SK-N-SH (cell line): ENCODE results near the gene CLRN2. TPM values are rescaled to one million over a fixed set of nuclear protein-coding genes. Genes with fewer than 3 reads are reported as not detected.

Experiments
- CTCF ChIA-PET: fragments of 300-600, 350-600 bp; formaldehyde crosslinking; extraction: SDS; loops from one replicate; lab custom pipeline; 2021; lab: Yijun Ruan, JAX
- POLR2A ChIA-PET: fragments of 350-600 bp; sonication (Branson Sonifier 250); formaldehyde crosslinking; extraction: SDS; loops from one replicate; lab custom pipeline; 2020; ENCODE audit warnings: antibody characterized with exemption, inconsistent platforms; lab: Yijun Ruan, JAX
- DNase-seq: peaks from one replicate; pipeline ENCODE4 v3.0.0; 2012
- H2AFZ ChIP-seq: fragments of 200-600 bp; sonication (generic); 2 replicates; pipeline ENCODE4 v1.8.1; 2016; ENCODE audit warnings: antibody characterized with exemption, mild to moderate bottlenecking, low read depth
- H3F3A ChIP-seq: fragments of 200-600 bp; sonication (generic); replicated peaks from 2 replicates; pipeline ENCODE3; 2016; ENCODE audit warnings: antibody characterized with exemption, mild to moderate bottlenecking; ENCODE audit not compliant: insufficient read depth
- H3K27ac ChIP-seq, 2 experiments: fragments of 200-500 bp in 1 of 2; fragments of 200-600 bp in 1 of 2; sonication (Bioruptor generic) in 1 of 2; sonication (generic), shearing (Covaris generic) in 1 of 2; 2 replicates each; pipeline versions ENCODE4 v1.5.1 to v1.6.1; 2014 to 2016; ENCODE audit warnings: low read depth in 2 of 2, inconsistent platforms in 1 of 2, low read length in 1 of 2, mild to moderate bottlenecking in 1 of 2, mixed read lengths in 1 of 2
- H3K27me3 ChIP-seq: fragments of 200-600 bp; sonication (generic), shearing (Covaris generic); 2 replicates; pipeline ENCODE4 v1.6.1; 2016; ENCODE audit warnings: mixed run types; ENCODE audit not compliant: insufficient read depth
- H3K36me3 ChIP-seq, 2 experiments: fragments of 200-500 bp in 1 of 2; fragments of 200-600 bp in 1 of 2; sonication (Bioruptor generic) in 1 of 2; sonication (generic) in 1 of 2; replicated peaks in 1 of 2; 2 replicates each; pipeline versions ENCODE3 to v1.5.1; 2014 to 2016; ENCODE audit warnings: low read length in 1 of 2, mild to moderate bottlenecking in 1 of 2; ENCODE audit not compliant: insufficient read depth in 2 of 2, control insufficient read depth in 1 of 2
- H3K4me1 ChIP-seq, 2 experiments: fragments of 200-500 bp in 1 of 2; fragments of 200-600 bp in 1 of 2; sonication (Bioruptor generic) in 1 of 2; sonication (generic), shearing (Covaris generic) in 1 of 2; 2 replicates each; pipeline versions ENCODE4 v1.5.1 to v1.6.1; 2014 to 2016; ENCODE audit warnings: low read depth in 1 of 2, low read length in 1 of 2, mixed run types in 1 of 2; ENCODE audit not compliant: insufficient read depth in 2 of 2, control insufficient read depth in 1 of 2
- H3K4me2 ChIP-seq: fragments of 200-600 bp; sonication (generic), shearing (Covaris generic); 2 replicates; pipeline ENCODE4 v1.6.1; 2017; ENCODE audit warnings: mixed run types
- H3K4me3 ChIP-seq, 2 experiments: fragments of 200-500 bp in 1 of 2; fragments of 200-600 bp in 1 of 2; sonication (Bioruptor generic) in 1 of 2; sonication (generic), shearing (Covaris generic) in 1 of 2; 2 replicates each; pipeline versions ENCODE4 v1.5.1 to v1.8.1; 2014 to 2016; ENCODE audit warnings: low read depth in 2 of 2, inconsistent platforms in 1 of 2, low read length in 1 of 2, mild to moderate bottlenecking in 1 of 2, mixed read lengths in 1 of 2, moderate library complexity in 1 of 2
- H3K79me2 ChIP-seq: fragments of 200-600 bp; sonication (generic); 2 replicates; pipeline ENCODE4 v1.8.1; 2017; ENCODE audit warnings: mild to moderate bottlenecking; ENCODE audit not compliant: insufficient read depth
- H3K9ac ChIP-seq: fragments of 200-600 bp; sonication (generic); 2 replicates; pipeline ENCODE4 v1.6.1; 2017; ENCODE audit warnings: mixed run types
- H3K9me2 ChIP-seq: fragments of 200-600 bp; sonication (generic); 2 replicates; pipeline ENCODE4 v1.6.1; 2017; ENCODE audit warnings: mixed run types
- H3K9me3 ChIP-seq: fragments of 200-600 bp; sonication (generic); 2 replicates; pipeline ENCODE4 v1.6.1; 2017; ENCODE audit warnings: mixed run types, mild to moderate bottlenecking, moderate library complexity
- H4K20me1 ChIP-seq: fragments of 200-600 bp; sonication (generic); 2 replicates; pipeline ENCODE4 v1.6.1; 2017; ENCODE audit warnings: mild to moderate bottlenecking, mixed run types; ENCODE audit not compliant: insufficient read depth
- CHD2 ChIP-seq: fragments of 150-350 bp; IDR thresholded peaks from 2 replicates; pipeline ENCODE4 v1.6.1; 2018; ENCODE audit warnings: low read length; ENCODE audit not compliant: partially characterized antibody
- ELF1 ChIP-seq: IDR thresholded peaks from 2 replicates; pipeline ENCODE4 v1.4.0; 2012
- EP300 ChIP-seq, 2 experiments: IDR thresholded peaks; 2 replicates each; pipeline versions ENCODE4 v1.4.0 to v1.6.1; 2012; ENCODE audit warnings: borderline replicate concordance in 1 of 2, low read depth in 1 of 2, low read length in 1 of 2
- EZH2phosphoT487 ChIP-seq: fragments of 200-600 bp; sonication (generic); IDR thresholded peaks from 2 replicates; pipeline ENCODE4 v1.6.1; 2017; ENCODE audit warnings: low read depth, mixed run types, mild to moderate bottlenecking, antibody characterized with exemption, moderate library complexity, borderline replicate concordance
- FOXJ3 ChIP-seq: sonication (generic); formaldehyde crosslinking; IDR thresholded peaks from 2 replicates; pipeline ENCODE4 v1.5.1; 2020; ENCODE audit warnings: mild to moderate bottlenecking, missing genetic modification reagents
- FOXM1 ChIP-seq: IDR thresholded peaks from 2 replicates; pipeline ENCODE4 v1.4.0; 2012; ENCODE audit warnings: low read depth, mild to moderate bottlenecking
- GABPA ChIP-seq: IDR thresholded peaks from 2 replicates; pipeline ENCODE4 v1.4.0; 2012; ENCODE audit warnings: low read depth, mild to moderate bottlenecking
- GATA2 ChIP-seq: sonication (generic); formaldehyde crosslinking; IDR thresholded peaks from 2 replicates; pipeline ENCODE4 v1.5.0; 2020; ENCODE audit warnings: mild to moderate bottlenecking, missing genetic modification reagents
- JUND ChIP-seq: IDR thresholded peaks from 2 replicates; pipeline ENCODE4 v1.4.0; 2012
- MEF2A ChIP-seq: IDR thresholded peaks from 2 replicates; pipeline ENCODE4 v1.4.0; 2012; ENCODE audit warnings: low read depth, borderline replicate concordance
- MXI1 ChIP-seq: IDR thresholded peaks from 2 replicates; pipeline ENCODE4 v1.6.1; 2012; ENCODE audit warnings: mild to moderate bottlenecking, low read depth, low read length, improper control_type of control experiment
- NFIC ChIP-seq: IDR thresholded peaks from 2 replicates; pipeline ENCODE4 v1.4.0; 2012; ENCODE audit warnings: borderline replicate concordance
- NRF1 ChIP-seq: IDR thresholded peaks from 2 replicates; pipeline ENCODE4 v1.6.1; 2012; ENCODE audit warnings: low read depth, mild to moderate bottlenecking, low read length
- RAD21 ChIP-seq: IDR thresholded peaks from 2 replicates; pipeline ENCODE4 v1.6.1; 2012; ENCODE audit warnings: mild to moderate bottlenecking, low read length
- RCOR1 ChIP-seq: fragments of 150-350 bp; IDR thresholded peaks from 2 replicates; pipeline ENCODE4 v1.6.1; 2017; ENCODE audit warnings: antibody characterized with exemption, low read length
- RXRA ChIP-seq: IDR thresholded peaks from 2 replicates; pipeline ENCODE4 v1.4.0; 2012; ENCODE audit warnings: low read depth, mild to moderate bottlenecking, borderline replicate concordance
- SIN3A ChIP-seq: IDR thresholded peaks from 2 replicates; pipeline ENCODE4 v1.6.1; 2012; ENCODE audit warnings: low read depth, mild to moderate bottlenecking, low read length, moderate library complexity, borderline replicate concordance
- SMC3 ChIP-seq: IDR thresholded peaks from 2 replicates; pipeline ENCODE4 v1.6.1; 2012; ENCODE audit warnings: low read depth, low read length, improper control_type of control experiment
- TAF1 ChIP-seq: IDR thresholded peaks from 2 replicates; pipeline ENCODE4 v1.6.1; 2012; ENCODE audit warnings: low read depth, mild to moderate bottlenecking, low read length, moderate library complexity, borderline replicate concordance
- TCF12 ChIP-seq: IDR thresholded peaks from 2 replicates; pipeline ENCODE4 v1.4.0; 2012
- TEAD4 ChIP-seq: IDR thresholded peaks from 2 replicates; pipeline ENCODE4 v1.4.0; 2012; ENCODE audit warnings: mild to moderate bottlenecking, borderline replicate concordance; ENCODE audit not compliant: insufficient read depth
- YY1 ChIP-seq: IDR thresholded peaks from 2 replicates; pipeline ENCODE4 v1.4.0; 2012; ENCODE audit warnings: low read depth, mild to moderate bottlenecking
- WGBS: methylation state at CpG from one replicate; pipeline ENCODE4 v1.1.6; 2017; ENCODE audit warnings: low lambda C conversion rate; 5-methylcytosine and 5-hydroxymethylcytosine counted together
- polyA plus RNA-seq, 3 experiments: library from polyadenylated mRNA; depleted of rRNA; stranded (reverse); fragments of >200 nt; gene quantifications; 2 replicates each; pipeline ENCODE4 v1.2.3, GENCODE V29; 2012
- TF ChIP-seq, protein P1 (sequence below): IDR thresholded peaks from 2 replicates; pipeline ENCODE4 v1.4.0; 2012; ENCODE audit warnings: low read depth, borderline replicate concordance
- TF ChIP-seq, protein P2 (sequence below): fragments of 150-350 bp; IDR thresholded peaks from 2 replicates; pipeline ENCODE4 v1.6.1; 2017; ENCODE audit warnings: antibody characterized with exemption, low read length, low read depth, borderline replicate concordance
- TF ChIP-seq, protein P3 (sequence below): IDR thresholded peaks from 2 replicates; pipeline ENCODE4; 2012
- TF ChIP-seq, protein P4 (sequence below): IDR thresholded peaks from 2 replicates; pipeline ENCODE4 v1.6.1; 2012; ENCODE audit warnings: mild to moderate bottlenecking, low read depth, low read length, moderate library complexity

The CLRN2 gene
- polyA plus RNA-seq, 1 of the 3 experiments (the other 2 are of a cell fraction), result not detected

DNA sequence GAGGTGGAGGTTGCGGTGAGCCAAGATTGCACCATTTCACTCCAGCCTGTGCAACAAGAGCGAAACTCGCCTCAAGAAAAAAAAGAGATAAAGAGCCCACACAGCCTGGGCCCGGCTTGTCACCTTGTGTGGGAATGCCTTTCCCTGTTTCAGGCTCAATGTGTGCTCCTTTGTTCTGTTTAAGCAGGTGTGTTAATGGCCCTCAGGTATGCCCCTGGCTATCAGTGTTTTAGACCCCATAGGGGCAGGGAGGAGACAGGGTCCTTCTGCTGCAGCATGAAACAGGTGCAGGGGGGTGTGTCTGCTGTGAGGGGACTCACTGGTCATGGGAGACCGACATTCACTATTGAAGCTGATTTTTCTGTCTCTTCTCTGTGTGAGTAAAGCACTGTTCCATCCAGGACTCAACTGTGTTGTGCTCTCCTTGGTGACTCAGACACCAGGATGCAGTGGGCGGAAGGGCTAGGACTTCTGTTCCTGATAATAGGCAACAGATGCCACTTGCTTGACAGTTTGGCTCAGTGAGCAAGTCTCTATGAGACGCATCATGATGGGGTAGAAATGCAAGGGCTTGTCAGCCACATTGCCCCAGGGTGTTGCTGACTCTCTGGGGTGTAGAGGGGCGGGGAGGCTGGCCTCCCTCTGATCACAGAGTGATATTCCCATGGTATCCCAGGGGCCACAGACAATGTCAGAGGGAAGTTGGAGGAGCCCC is 46.4 kb downstream of the CLRN2 start:
- peak overlapping the region in 1 of 2 experiments; percentile 64; a peak in 2 of 4 replicates for H3K27ac ChIP-seq
- H3K9ac ChIP-seq, result no peak overlapping the region
- ChIA-PET CTCF (no interaction called here), POLR2A (interaction anchor here (1.4 kb wide), 1 partner anchor 15 kb away, joined by 4 read pairs; the partner anchor contains the start of gene LAP3)
- no peak overlapping the region for H2AFZ ChIP-seq
- no peak overlapping the region for H3K4me3 ChIP-seq
- peak overlapping the region; percentile 44; the same call in 1 of the 2 replicates for H3K4me2 ChIP-seq
- 60% methylated on average over 7 of the region's 8 CpGs for WGBS
- H3K79me2 ChIP-seq, result no peaks in the 10 kb centered on the region
- H4K20me1 ChIP-seq, result no peaks in the 10 kb centered on the region
- H3F3A ChIP-seq, result no peaks in the 10 kb centered on the region
- H3K36me3 ChIP-seq, result no peaks in the 10 kb centered on the region
- H3K4me1 ChIP-seq, result peaks cover 0 to 17% of the 10 kb centered on the region in 2 experiments; a peak in 1 of 4 replicates
- H3K27me3 ChIP-seq, result no peaks in the 10 kb centered on the region; the same call in 1 of the 2 replicates
- H3K9me2 ChIP-seq, result no peaks in the 10 kb centered on the region
- peak; percentile 63 for DNase-seq
- H3K9me3 ChIP-seq, result no peaks in the 10 kb centered on the region
- TF ChIP-seq CHD2 (peak; percentile 68), TAF1 (no peak), YY1 (no peak), RAD21 (no peak; the same call in 1 of the 2 replicates), TCF12 (peak; percentile 82), MEF2A (no peak), RXRA (no peak), MXI1 (peak; percentile 65; the same call in 1 of the 2 replicates), SIN3A (no peak), FOXM1 (no peak), EZH2phosphoT487 (no peak), EP300 (IDR thresholded peaks at IDR 0.05; ENCODE audit: borderline replicate concordance in 1 of 2, low read depth in 1 of 2, low read length in 1 of 2) (peak in 1 of 2 experiments; percentile 60; a peak in 1 of 4 replicates), GABPA (no peak), TEAD4 (no peak), FOXJ3 (CRISPR knock-in tag) (peak; percentile 33; the same call in 1 of the 2 replicates), SMC3 (no peak), NRF1 (no peak), GATA2 (CRISPR knock-in tag) (no peak), RCOR1 (peak; percentile 48; the same call in 1 of the 2 replicates), NFIC (no peak), ELF1 (no peak), JUND (no peak)
- TF ChIP-seq, protein P1, sequence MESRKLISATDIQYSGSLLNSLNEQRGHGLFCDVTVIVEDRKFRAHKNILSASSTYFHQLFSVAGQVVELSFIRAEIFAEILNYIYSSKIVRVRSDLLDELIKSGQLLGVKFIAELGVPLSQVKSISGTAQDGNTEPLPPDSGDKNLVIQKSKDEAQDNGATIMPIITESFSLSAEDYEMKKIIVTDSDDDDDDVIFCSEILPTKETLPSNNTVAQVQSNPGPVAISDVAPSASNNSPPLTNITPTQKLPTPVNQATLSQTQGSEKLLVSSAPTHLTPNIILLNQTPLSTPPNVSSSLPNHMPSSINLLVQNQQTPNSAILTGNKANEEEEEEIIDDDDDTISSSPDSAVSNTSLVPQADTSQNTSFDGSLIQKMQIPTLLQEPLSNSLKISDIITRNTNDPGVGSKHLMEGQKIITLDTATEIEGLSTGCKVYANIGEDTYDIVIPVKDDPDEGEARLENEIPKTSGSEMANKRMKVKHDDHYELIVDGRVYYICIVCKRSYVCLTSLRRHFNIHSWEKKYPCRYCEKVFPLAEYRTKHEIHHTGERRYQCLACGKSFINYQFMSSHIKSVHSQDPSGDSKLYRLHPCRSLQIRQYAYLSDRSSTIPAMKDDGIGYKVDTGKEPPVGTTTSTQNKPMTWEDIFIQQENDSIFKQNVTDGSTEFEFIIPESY, result no peak
- TF ChIP-seq, protein P2, sequence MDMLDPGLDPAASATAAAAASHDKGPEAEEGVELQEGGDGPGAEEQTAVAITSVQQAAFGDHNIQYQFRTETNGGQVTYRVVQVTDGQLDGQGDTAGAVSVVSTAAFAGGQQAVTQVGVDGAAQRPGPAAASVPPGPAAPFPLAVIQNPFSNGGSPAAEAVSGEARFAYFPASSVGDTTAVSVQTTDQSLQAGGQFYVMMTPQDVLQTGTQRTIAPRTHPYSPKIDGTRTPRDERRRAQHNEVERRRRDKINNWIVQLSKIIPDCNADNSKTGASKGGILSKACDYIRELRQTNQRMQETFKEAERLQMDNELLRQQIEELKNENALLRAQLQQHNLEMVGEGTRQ, result no peak
- TF ChIP-seq, protein P3, sequence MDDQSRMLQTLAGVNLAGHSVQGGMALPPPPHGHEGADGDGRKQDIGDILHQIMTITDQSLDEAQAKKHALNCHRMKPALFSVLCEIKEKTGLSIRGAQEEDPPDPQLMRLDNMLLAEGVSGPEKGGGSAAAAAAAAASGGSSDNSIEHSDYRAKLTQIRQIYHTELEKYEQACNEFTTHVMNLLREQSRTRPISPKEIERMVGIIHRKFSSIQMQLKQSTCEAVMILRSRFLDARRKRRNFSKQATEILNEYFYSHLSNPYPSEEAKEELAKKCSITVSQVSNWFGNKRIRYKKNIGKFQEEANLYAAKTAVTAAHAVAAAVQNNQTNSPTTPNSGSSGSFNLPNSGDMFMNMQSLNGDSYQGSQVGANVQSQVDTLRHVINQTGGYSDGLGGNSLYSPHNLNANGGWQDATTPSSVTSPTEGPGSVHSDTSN, result 0 out of 2 replicates have a peak, but pooled peaks have one; percentile 8
- TF ChIP-seq, protein P4, sequence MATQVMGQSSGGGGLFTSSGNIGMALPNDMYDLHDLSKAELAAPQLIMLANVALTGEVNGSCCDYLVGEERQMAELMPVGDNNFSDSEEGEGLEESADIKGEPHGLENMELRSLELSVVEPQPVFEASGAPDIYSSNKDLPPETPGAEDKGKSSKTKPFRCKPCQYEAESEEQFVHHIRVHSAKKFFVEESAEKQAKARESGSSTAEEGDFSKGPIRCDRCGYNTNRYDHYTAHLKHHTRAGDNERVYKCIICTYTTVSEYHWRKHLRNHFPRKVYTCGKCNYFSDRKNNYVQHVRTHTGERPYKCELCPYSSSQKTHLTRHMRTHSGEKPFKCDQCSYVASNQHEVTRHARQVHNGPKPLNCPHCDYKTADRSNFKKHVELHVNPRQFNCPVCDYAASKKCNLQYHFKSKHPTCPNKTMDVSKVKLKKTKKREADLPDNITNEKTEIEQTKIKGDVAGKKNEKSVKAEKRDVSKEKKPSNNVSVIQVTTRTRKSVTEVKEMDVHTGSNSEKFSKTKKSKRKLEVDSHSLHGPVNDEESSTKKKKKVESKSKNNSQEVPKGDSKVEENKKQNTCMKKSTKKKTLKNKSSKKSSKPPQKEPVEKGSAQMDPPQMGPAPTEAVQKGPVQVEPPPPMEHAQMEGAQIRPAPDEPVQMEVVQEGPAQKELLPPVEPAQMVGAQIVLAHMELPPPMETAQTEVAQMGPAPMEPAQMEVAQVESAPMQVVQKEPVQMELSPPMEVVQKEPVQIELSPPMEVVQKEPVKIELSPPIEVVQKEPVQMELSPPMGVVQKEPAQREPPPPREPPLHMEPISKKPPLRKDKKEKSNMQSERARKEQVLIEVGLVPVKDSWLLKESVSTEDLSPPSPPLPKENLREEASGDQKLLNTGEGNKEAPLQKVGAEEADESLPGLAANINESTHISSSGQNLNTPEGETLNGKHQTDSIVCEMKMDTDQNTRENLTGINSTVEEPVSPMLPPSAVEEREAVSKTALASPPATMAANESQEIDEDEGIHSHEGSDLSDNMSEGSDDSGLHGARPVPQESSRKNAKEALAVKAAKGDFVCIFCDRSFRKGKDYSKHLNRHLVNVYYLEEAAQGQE, result no peak
